Stimulated activated CD4-positive, alpha-beta T cell treated with anti-CD3 and anti-CD28 coated beads, Interleukin-15, amount 100 ng/mL, for 48 hours (primary cell): Measurements from ENCODE around the gene CCDC120.

Source experiments
- DNase-seq, 2 donors: peaks; one replicate each; pipeline ENCODE4 v3.0.0-alpha.2; 2020; ENCODE audit warnings: low read depth in 2 of 2

Gene CCDC120

GRCh38 chrX:49063715-49064114, 4.9 kb downstream of the CCDC120 start:
- DNase-seq = no peak

DNA sequence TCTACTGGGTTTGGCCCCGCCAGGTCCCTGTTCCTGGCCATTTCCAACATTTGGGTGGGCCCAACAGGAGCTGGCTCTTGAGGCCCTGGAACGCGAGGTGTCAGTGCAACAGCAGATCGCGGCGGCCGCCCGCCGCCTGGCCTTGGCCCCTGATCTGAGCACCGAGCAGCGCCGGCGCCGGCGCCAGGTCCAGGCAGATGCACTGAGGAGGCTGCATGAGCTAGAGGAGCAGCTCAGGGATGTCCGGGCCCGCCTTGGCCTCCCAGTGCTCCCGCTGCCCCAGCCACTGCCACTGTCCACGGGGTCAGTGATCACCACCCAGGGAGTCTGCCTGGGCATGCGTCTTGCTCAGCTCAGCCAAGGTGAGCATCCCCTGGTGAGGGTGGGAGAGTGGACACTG, 5.5 kb downstream of the CCDC120 start:
- DNase-seq = no peak

DNA sequence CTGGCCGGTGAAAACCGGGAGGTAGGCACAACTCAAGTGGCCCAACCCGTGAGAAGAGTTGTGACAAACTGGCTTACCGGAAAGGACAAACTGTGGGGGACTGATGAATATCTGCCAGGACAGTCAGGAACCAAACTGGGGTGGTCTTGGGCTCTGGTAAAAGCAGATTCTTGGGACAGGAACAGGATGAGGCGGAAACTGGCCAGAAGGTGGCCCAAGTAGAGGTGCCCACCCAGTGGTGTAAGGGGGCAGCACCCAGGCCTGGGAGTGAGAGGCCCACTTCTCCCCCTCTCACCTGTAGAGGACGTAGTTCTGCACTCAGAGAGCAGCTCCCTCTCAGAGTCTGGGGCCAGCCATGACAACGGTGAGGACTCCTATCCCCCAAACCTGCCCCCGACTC, 5.9 kb downstream of the CCDC120 start:
- DNase-seq = no peak

- DNase-seq = no peak
These were observed 7.5 kb downstream of the CCDC120 start for GRCh38 chrX:49066278-49066677.

GRCh38 chrX:49066690-49067089, 7.9 kb downstream of the CCDC120 start:
- DNase-seq = no peak

- DNase-seq = no peak
These were observed 8.7 kb downstream of the CCDC120 start for GRCh38 chrX:49067285-49068120.

GRCh38 chrX:49069038-49069437, 10.2 kb downstream of the CCDC120 start:
- no peak for DNase-seq

DNA sequence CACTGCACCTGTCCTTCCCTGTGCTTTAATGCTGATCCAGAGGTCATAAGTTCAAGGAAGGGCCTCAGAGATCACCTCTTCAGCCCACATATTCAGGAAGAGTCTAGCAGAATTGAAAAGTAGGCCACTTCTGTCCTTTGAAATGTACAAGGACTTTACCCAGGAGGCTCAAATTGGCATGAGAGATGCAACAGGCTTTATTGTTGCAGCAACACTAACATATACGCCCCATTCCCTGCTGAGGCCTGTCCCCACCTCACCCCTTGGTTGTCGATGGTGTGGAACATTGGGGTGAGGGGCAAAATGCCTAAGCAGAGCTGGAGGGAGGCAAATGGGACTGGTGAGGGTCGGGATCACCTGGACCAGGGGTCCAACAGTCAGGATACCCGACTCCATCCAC, 12.2 kb downstream of the CCDC120 start:
- DNase-seq = no peak

DNA sequence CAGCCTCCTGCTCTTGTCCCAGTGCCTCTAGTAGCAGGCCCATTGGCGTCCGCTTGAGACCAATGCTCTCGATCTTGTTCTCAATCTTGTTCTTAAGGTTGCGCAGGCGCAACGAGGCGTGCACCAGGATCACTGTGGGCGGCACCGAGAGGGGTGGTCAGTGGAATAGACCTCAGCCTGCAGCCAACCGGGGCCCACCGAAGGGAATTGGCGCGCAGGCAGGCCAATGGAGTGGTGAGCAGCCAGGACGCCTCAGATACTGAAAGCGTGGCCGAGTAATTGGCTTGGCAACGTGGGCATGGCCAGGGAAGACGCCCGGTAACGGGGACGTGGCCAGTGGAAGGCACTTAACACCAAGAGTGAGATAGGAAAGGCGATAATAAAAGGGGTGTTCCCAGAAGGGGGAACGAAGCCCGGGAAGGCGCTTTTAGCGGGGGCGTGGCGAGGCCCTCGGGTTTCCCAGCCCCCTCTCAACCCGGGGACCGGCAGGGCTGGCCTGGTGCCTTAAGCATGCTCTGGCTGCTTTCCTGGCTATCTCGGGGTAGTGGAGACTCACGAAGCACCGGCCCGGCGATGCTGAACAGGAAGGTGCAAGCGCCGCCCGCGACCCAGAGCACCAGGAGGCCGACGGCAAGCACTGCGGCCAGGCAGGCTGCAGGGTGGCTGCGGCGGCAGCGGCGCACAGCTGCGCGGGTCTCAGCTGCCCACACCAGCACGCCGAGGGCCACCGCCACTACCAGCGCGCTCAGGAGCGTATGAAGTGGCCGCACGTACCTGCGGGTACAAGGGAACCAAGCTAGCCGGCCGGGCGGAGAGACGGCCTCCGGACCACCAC, 13.3 kb downstream of the CCDC120 start:
- no peak for DNase-seq

GRCh38 chrX:49072712-49073095, 13.9 kb downstream of the CCDC120 start:
- no peak for DNase-seq

- peak; percentile 79 to 84 for DNase-seq
These were observed 15.1 kb downstream of the CCDC120 start, which contains the start of gene PRAF2 for GRCh38 chrX:49073601-49074575. PRAF2 (minus strand) TSS chrX:49074002; CDS start chrX:49073987, 15 bp downstream.

DNA sequence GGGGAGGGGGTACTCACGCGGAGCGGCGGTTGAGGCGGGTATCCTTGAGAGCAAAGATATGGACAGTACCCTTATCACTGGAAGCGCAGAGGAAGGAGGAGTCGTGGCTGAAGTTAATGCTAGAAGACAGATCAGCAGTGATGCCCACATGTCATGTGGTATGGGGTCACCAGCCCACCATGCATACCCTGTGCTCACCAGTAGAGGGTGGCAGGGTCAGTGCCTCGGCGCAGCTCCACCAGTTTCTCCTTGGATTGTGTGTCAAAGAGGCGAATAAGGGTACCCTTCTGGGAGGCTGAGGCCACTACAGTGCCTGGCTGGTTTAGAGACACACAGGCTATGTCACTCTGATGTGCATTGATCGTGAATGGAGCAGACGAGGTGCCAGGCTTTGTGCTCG, 16.5 kb downstream of the CCDC120 start:
- DNase-seq = no peak

DNA sequence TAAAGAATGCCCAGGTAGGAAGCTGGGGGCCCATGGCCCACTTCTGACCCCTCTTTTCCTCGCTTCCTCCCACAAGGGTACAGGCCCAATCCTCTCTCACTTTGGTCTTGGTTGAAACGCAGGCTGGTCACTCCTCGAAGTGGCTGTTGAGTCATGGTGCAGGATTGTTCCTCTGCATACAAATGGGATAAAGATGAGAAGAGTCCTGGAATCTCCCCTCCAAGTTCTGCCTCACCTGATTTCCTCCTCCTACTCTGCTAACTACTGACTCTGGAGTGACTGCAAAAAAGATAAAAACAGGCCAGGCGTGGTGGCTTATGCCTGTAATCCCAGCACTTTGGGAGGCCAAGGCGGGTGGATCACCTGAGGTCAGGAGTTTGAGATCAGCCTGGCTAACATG, 19.1 kb downstream of the CCDC120 start:
- DNase-seq = no peak

GRCh38 chrX:49079489-49080428, 21.0 kb downstream of the CCDC120 start, which contains the start of gene WDR45:
WDR45 (minus strand) TSS chrX:49079887; CDS start chrX:49078095, 1,792 bp downstream.
- DNase-seq = peak; percentile 41 to 50

GRCh38 chrX:49082271-49082871, 23.6 kb downstream of the CCDC120 start:
- no peak for DNase-seq

DNA sequence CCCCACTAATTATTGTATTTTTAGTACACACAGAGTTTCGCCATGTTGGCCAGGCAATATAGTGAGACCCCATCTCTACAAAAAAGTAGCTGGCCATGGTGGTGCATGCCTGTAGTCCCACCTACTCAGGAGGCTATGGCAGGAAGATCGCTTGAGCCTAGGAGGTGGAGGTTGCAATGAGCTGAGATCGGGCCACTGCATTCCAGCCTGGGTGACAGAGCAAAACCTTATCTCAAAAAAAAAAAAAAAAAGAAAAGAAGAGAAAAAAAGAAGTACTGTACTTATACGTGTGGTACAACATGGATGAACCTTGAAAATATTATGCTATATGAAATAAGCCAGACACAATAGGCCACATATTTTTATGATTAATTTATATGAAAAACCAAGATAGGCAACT, 30.8 kb downstream of the CCDC120 start:
- DNase-seq = no peak

DNA sequence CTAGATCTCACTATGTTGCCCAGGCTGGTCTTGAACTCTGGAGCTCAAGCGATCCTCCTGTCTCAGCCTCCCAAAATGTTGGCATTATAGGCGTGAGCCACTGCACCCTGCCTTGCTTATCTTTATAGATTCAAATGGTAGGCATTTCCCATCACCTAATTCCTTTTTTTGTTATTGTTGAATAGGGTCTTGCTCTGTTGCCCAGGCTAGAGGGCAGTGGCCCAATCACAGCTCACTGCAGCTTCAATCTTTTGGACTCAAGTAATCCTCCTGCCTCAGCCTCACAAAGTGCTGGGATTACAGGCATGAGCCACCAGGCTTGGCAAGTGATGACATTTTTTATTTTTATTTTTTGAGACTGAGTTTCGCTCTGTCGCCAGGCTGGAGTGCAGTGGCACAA, 37.6 kb downstream of the CCDC120 start:
- no peak for DNase-seq

GRCh38 chrX:49100704-49101628, 42.2 kb downstream of the CCDC120 start:
- peak; percentile 75 to 79 for DNase-seq

DNA sequence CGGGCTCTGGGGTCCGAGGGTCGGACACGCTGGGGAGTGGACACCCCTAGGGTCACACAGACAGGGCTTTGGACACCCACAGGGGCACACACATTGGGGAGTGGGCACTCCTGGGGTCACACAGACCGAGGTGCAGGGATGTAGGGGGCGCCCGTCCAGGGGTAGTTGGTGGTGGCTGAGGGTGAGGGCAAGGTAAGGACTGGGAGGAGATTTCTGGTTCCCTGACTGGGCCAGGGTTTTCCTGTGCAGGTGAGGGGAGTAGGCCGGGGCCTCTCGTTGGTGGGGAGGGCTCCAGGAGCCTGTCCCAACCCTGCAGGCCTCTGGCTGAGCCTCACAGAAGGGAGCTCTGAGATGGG, 42.8 kb downstream of the CCDC120 start:
- no peak for DNase-seq
